Activated CD8-positive, alpha-beta memory T cell treated with anti-CD3 and anti-CD28 coated beads, Interleukin-2, amount 50 U/mL, for 48 hours (primary cell): ENCODE data around the gene PEBP1.

ENCODE experiments used
- DNase-seq: peaks from one replicate; pipeline ENCODE4 v3.0.0-alpha.2; 2020

The PEBP1 gene

GRCh38 chr12:118136559-118137003 lies 657 bp downstream of the PEBP1 start:
- DNase-seq, result peak; percentile 76

DNA sequence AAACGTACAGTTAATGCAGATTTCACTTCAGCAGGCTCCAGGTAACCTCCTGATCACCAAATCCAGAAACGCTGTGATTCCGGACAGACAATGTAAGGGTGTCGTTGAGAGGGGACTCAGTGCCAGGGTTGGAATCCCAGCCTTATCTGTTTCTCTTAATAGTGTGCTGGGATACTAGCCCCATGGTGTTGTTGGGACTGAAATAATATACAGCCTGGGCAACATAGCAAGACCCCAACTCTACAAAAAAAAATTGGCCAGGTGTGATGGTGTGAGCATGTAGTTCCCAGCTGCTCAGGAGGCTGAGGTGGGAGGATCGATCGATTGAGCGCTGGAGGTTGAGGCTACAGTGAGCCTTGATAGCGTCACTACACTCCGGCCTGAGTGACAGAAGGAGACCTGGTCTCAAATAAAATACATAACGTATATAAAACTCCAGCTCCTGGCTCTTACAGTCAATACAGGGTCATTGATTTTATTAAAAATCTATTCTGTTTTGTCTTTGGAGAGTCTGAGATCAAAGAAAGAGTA lies 1.3 kb downstream of the PEBP1 start:
- no peak for DNase-seq

DNA sequence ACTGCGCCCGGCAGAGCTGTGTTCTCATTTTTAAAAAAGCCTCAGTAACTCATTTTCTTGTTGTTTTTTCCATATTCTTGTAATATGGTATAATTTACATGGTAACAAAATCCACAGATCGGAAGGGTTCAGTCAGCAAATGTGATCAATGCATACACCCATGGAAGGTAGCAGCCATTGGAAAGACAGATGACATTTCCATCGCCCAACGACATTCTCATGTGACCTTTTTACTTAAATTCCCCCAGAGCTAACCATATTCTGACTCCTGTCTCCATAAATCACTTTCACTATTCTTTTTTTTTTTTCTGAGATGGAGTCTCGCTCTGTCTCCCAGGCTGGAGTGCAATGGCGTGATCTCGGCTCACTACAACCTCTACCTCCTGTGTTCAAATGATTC lies 4.9 kb downstream of the PEBP1 start:
- DNase-seq, result no peak

DNA sequence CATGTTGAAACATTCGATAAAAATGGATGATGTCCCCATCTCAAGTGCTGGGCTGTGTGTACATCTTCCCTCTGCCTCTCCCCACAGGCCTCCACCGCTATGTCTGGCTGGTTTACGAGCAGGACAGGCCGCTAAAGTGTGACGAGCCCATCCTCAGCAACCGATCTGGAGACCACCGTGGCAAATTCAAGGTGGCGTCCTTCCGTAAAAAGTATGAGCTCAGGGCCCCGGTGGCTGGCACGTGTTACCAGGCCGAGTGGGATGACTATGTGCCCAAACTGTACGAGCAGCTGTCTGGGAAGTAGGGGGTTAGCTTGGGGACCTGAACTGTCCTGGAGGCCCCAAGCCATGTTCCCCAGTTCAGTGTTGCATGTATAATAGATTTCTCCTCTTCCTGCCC lies 8.6 kb downstream of the PEBP1 start:
- no peak for DNase-seq

DNA sequence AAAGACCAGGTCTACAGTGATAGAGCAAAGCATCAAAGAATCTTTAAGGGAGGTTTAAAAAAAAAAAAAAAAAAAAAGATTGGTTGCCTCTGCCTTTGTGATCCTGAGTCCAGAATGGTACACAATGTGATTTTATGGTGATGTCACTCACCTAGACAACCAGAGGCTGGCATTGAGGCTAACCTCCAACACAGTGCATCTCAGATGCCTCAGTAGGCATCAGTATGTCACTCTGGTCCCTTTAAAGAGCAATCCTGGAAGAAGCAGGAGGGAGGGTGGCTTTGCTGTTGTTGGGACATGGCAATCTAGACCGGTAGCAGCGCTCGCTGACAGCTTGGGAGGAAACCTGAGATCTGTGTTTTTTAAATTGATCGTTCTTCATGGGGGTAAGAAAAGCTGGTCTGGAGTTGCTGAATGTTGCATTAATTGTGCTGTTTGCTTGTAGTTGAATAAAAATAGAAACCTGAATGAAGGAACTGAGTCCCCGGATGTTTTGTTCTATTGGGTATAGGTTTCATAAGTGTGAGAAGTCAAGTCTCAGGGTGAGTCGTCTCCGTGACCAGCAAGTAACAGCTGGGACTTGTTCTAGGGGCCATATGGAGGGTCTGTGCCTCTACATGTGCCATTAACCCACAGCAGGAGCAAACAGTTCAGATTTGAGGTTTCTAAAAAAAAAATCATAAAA lies 9.3 kb downstream of the PEBP1 start:
- DNase-seq, result no peak

GRCh38 chr12:118145798-118146156 lies 9.9 kb downstream of the PEBP1 start:
- no peak for DNase-seq

- no peak for DNase-seq
Measured at GRCh38 chr12:118148287-118148686, 12.4 kb downstream of the PEBP1 start.

GRCh38 chr12:118150625-118151024 lies 14.7 kb downstream of the PEBP1 start:
- DNase-seq, result no peak

DNA sequence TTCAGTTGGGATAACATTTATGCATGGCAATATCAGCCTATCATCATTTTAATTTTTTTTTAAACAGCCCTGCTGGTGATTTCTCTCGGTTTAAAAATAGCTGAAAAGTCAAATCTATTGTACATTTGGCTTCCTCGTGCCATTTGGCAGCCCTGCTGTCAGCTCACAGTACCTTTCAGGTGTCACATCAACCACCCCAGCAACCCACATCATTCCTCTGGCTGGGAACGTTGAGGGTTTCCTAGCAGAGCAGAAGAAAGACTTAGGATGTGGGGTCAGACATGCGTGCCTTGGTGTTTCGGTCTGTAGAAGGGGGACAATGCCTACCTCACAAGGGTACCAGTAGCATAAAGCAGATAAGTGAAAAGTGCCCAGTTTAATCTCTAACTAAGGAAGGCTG lies 15.8 kb downstream of the PEBP1 start:
- DNase-seq, result no peak

GRCh38 chr12:118160536-118160935 lies 24.6 kb downstream of the PEBP1 start:
- DNase-seq, result no peak

DNA sequence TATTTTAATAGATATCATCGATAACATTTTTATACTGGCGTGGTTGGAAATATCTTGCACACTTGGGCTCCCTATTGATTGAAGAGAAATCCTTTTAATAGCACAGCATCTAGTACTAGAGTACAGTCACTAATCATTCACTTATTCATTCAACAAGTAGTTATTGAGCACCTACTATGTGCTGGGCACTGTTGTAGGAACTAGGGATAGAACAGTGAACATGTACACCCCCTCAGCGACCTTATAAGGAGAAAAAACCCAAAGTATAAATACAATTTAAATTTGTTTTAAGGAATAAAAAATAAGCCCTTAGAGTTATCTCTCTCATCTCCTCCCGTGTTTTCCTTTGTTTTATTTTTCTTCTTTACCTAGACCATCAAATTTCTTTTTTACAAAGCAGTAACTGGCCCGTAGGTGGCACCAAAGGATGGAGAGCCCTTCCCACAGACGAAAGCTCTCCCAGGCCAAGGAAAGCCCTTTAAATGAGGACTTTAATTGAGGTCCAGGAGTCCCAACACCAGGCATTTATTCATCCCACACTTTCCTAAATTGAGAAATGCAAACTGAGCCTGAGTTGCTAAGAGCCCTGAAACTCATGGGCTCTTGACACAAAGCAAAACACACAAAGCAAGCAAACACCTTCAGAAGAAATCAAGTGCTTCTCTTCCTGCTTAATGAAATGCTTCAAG lies 29.0 kb downstream of the PEBP1 start:
- DNase-seq, result no peak

DNA sequence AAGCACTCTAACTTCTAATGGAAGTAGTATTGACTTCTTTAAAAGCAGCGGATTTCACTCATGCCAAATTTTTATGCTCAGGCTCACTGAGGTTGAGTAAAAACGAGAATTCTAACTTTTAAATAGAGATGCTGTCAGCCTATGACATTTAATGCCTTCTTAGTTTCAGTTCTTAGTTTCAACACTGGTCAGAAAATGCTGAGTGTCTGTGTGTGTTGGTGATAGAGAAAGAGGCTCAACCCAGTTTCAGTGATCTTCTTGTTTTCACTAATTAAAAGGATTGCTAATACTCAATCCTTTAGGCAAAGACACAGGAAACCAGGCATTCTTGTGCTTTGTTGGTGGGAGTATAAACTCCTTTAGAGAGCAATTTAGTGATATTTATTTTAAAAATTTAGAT lies 31.0 kb downstream of the PEBP1 start:
- no peak for DNase-seq

DNA sequence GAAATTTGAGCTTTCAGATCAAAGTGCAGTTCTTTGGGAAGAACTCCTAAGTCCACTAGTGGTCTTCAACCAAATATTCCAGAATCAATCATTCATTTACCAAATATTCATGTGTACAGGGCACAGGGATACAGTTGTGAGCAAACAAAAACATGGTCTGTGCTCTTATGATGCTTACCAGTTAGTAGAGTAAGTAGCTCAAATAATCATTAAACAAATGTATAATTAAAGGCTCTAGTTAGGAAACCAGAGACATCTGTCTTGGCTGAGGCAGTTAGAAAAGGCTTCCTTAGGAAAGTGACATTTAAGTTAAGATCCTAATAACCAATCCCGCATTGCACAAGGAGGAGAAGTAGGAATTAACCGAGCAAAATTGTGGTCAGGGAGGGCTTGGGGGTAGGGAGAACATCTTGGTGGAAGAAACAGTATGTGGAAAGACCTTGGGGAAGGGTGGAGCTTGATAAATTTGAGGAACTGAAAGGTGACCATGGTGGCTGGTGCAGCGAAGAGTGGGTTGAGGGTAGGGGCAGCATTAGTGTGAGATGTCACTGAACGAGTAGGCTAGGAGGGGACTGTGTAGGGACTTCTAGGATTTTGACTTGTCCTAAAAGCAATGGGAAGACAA lies 40.0 kb downstream of the PEBP1 start:
- no peak for DNase-seq

- DNase-seq, result no peak
Measured at GRCh38 chr12:118183155-118183554, 47.2 kb downstream of the PEBP1 start.

- DNase-seq, result no peak
Measured at GRCh38 chr12:118183711-118184110, 47.8 kb downstream of the PEBP1 start.

DNA sequence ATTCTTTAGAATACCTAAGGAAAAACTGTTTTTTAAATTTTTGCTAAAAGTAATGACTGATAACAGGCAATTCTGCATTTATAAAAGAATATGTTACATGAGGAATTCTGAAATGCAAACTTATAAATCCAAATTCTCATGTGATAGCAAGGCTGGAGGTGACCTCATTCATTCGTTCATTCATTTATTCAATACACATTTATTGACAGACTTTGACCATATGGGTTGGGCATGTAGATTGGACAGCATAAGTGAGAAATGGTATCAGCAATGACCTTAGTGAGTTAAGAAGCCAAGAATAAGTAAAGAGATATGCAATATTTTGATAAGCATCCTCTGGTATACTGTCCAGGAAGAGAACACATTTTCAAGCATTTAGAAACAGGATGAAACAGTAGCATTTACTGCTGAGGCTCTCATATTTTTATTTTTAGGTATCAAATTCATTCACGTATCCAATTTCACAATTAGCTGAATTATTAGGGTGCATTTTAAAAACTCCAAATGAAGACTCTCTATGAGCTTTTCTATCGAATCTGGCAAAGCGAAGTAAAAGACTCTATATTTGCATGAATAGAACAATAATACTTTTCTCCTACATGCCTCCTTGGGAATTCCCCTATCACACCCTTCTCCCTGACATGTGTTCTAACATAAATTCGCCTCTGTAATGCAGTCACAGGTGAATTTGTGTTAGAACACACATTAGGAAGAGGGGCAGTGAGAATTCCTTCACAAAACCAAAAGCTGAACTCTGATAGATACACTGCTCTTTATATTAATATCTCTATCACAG lies 49.9 kb downstream of the PEBP1 start:
- no peak for DNase-seq

GRCh38 chr12:118187751-118188435 lies 52.0 kb downstream of the PEBP1 start:
- no peak for DNase-seq

DNA sequence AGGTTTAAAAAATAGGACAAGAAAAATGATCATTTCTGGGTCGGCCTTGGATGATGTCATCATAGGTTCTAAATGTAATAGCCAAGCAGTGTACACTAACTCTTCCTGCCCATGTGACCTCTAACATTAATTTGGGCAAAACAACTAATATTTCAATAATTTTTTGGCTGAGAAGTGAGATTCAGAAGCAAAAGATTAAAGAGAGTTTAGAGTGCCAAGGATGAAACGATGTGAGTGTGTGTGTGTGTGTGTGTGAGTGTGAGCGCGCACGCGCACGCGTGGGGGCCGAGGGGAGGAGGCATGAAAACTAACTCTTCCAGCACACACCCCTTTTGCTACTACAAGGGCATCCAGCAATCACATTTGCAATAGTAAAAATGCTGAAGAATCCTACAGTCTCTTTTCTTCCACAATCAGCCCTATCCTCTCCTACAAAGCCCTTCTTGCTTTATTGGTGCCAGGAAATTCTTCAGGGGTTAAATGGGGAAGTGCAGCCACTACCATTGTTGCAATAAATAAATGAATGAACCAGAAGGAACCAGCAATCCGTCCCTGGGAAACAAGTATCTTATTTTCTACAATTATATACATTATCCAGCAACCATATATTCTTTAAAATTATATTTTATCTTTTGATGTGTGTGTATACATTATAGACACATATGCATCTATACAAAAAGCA lies 52.9 kb downstream of the PEBP1 start:
- no peak for DNase-seq

DNA sequence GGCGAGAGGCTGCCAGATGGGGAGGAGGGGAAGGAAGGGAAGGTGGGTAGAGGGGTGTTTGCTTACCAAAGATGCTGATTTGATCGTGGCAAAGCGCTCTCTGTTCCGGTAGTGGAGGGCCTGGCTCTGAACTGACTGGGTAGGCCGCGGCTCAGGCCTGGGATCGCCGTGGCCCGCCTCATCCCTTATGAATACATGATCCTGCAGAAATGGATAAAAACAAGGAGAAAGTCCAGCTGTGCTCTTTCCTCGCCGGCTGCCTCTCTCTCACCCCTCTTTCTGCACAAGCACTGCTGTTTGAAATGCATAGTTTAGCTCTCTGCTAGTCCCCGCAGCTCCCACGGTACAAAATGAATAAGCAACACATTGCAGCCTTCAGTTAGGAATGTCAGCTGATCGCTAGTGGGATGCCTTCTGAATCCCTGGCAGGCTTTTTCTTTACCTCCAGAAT lies 53.8 kb downstream of the PEBP1 start:
- DNase-seq, result no peak

GRCh38 chr12:118190266-118190665 lies 54.3 kb downstream of the PEBP1 start:
- DNase-seq, result no peak

DNA sequence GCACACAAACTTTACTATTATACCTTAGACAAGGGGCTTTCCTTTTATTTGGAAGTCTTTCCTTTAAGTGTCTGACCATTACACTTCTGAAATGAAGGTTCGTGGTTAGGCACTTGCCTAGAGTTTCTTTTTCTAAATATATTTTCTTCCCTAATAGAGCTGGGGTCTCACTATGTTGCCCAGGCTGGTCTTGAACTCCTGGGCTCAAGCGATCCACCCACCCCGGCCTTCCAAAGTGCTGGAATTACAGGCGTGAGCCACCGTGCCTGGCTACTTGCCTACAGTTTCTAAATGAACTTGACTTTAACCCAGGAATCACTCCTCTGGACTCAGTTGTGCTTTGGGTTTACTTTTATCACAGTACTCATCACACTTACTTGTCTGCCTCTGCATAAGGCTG lies 57.6 kb downstream of the PEBP1 start:
- no peak for DNase-seq

- DNase-seq, result no peak
Measured at GRCh38 chr12:118193958-118194357, 58.0 kb downstream of the PEBP1 start.
